Endothelial cell (in vitro differentiated cells): ENCODE measurements around the gene TCTN2. TPM values are rescaled to one million over a fixed set of nuclear protein-coding genes. Genes with fewer than 3 reads are reported as not detected.

Source experiments
- DNase-seq: peaks from one replicate; pipeline ENCODE4 v3.0.0; 2021; ENCODE audit warnings: low spot score
- H3K27ac Mint-ChIP-seq: one replicate; pipeline ENCODE4 v1.8.0; 2021; ENCODE audit warnings: mixed read lengths, inconsistent platforms; ENCODE audit not compliant: unreplicated experiment
- H3K27me3 Mint-ChIP-seq: one replicate; pipeline ENCODE4 v1.8.0; 2021; ENCODE audit warnings: mild to moderate bottlenecking, moderate library complexity, mixed read lengths, inconsistent platforms; ENCODE audit not compliant: unreplicated experiment
- H3K36me3 Mint-ChIP-seq: one replicate; pipeline ENCODE4 v1.8.0; 2021; ENCODE audit warnings: mild to moderate bottlenecking, low read depth, mixed read lengths, inconsistent platforms; ENCODE audit not compliant: unreplicated experiment
- H3K4me1 Mint-ChIP-seq: one replicate; pipeline ENCODE4 v1.8.0; 2021; ENCODE audit warnings: mild to moderate bottlenecking, mixed read lengths, inconsistent platforms; ENCODE audit not compliant: unreplicated experiment
- H3K4me3 Mint-ChIP-seq: one replicate; pipeline ENCODE4 v1.8.0; 2021; ENCODE audit warnings: mild to moderate bottlenecking, mixed read lengths, inconsistent platforms; ENCODE audit not compliant: unreplicated experiment
- H3K9me3 Mint-ChIP-seq: one replicate; pipeline ENCODE4 v1.8.0; 2021; ENCODE audit warnings: mixed read lengths, inconsistent platforms; ENCODE audit not compliant: unreplicated experiment
- CTCF ChIP-seq: fragments of 200-600 bp; sonication (generic); IDR thresholded peaks from one replicate; pipeline ENCODE4 v1.5.0; 2021; ENCODE audit warnings: antibody characterized with exemption; ENCODE audit not compliant: unreplicated experiment
- total RNA-seq: library from RNA; stranded (reverse); fragmentation: NEBNext Ultra II Directional; extraction: Animal tissue kit (Norgen Biotek cat#: 25700); gene quantifications from one replicate; pipeline ENCODE4 v1.2.1, GENCODE V29; 2021; ENCODE audit not compliant: unreplicated experiment

Gene TCTN2
- total RNA-seq, 1 donor from 2014 or later, result 11.3 TPM

- TF ChIP-seq CTCF, result no peak
- H3K36me3 Mint-ChIP-seq, result peaks cover 5% of the 10 kb centered on the region
- no peaks in the 10 kb centered on the region for H3K9me3 Mint-ChIP-seq
- no peaks in the 10 kb centered on the region for H3K4me1 Mint-ChIP-seq
- H3K27ac Mint-ChIP-seq, result no peak overlapping the region
- no peak overlapping the region for H3K4me3 Mint-ChIP-seq
- peaks cover 2% of the 10 kb centered on the region for H3K27me3 Mint-ChIP-seq
- DNase-seq, result no peak
These were observed 15.5 kb upstream of the TCTN2 start for GRCh38 chr12:123655420-123655819.

- Mint-ChIP-seq H3K9me3 (no peaks in the 10 kb centered on the region), H3K27ac (no peak overlapping the region), H3K4me1 (no peaks in the 10 kb centered on the region), H3K36me3 (peaks cover 5% of the 10 kb centered on the region), H3K27me3 (peaks cover 1% of the 10 kb centered on the region), H3K4me3 (no peak overlapping the region)
- no peak for DNase-seq
- TF ChIP-seq CTCF, result no peak
These were observed 14.5 kb upstream of the TCTN2 start for GRCh38 chr12:123656392-123656791.

- TF ChIP-seq CTCF, result no peak
- no peak for DNase-seq
- no peak overlapping the region for H3K27ac Mint-ChIP-seq
These were observed 13.7 kb upstream of the TCTN2 start for GRCh38 chr12:123657211-123657610.

GRCh38 chr12:123659996-123660727 is 10.8 kb upstream of the TCTN2 start:
- DNase-seq, result no peak
- Mint-ChIP-seq H3K27me3 (no peaks in the 10 kb centered on the region), H3K36me3 (no peaks in the 10 kb centered on the region), H3K4me3 (no peak overlapping the region), H3K27ac (no peak overlapping the region), H3K4me1 (no peaks in the 10 kb centered on the region), H3K9me3 (no peaks in the 10 kb centered on the region)
- no peak for TF ChIP-seq CTCF

More at GRCh38 chr12:123657211-123657610, 13.7 kb upstream of the TCTN2 start:
- H3K9me3 Mint-ChIP-seq, result no peaks in the 10 kb centered on the region
- H3K27me3 Mint-ChIP-seq, result no peaks in the 10 kb centered on the region
- no peaks in the 10 kb centered on the region for H3K36me3 Mint-ChIP-seq
- H3K4me3 Mint-ChIP-seq, result no peak overlapping the region
- H3K4me1 Mint-ChIP-seq, result no peaks in the 10 kb centered on the region

GRCh38 chr12:123667771-123668170 is 3.1 kb upstream of the TCTN2 start:
- H3K27ac Mint-ChIP-seq, result no peak overlapping the region
- TF ChIP-seq CTCF, result no peak
- no peaks in the 10 kb centered on the region for H3K36me3 Mint-ChIP-seq
- no peaks in the 10 kb centered on the region for H3K27me3 Mint-ChIP-seq
- DNase-seq, result no peak
- H3K4me1 Mint-ChIP-seq, result peaks cover 3% of the 10 kb centered on the region
- no peak overlapping the region for H3K4me3 Mint-ChIP-seq
- no peaks in the 10 kb centered on the region for H3K9me3 Mint-ChIP-seq
